Subcutaneous adipose tissue (tissue), 4 donors: ENCODE results near the gene EFCAB6. TPM values are rescaled to one million over a fixed set of nuclear protein-coding genes. Genes with fewer than 3 reads are reported as not detected.

Experiments
- total RNA-seq, 4 donors: library from RNA; depleted of rRNA; stranded (reverse); fragments of >200 nt; gene quantifications; one replicate each; pipeline ENCODE4 v1.1.0, GENCODE V29; 2016
- TF ChIP-seq, protein P1 (sequence below): fragments of 450-650 bp; IDR thresholded peaks from one replicate; pipeline ENCODE4 v1.5.1; 2016; ENCODE audit warnings: low read depth, mild to moderate bottlenecking, control low read depth, antibody characterized with exemption, moderate library complexity

EFCAB6 gene
- total RNA-seq, 4 donors from 2014 or later = 2.1 to 4.0 (median 2.4) TPM

GRCh38 chr22:43670513-43670912 lies 141.6 kb downstream of the EFCAB6 start:
- TF ChIP-seq, protein P1, sequence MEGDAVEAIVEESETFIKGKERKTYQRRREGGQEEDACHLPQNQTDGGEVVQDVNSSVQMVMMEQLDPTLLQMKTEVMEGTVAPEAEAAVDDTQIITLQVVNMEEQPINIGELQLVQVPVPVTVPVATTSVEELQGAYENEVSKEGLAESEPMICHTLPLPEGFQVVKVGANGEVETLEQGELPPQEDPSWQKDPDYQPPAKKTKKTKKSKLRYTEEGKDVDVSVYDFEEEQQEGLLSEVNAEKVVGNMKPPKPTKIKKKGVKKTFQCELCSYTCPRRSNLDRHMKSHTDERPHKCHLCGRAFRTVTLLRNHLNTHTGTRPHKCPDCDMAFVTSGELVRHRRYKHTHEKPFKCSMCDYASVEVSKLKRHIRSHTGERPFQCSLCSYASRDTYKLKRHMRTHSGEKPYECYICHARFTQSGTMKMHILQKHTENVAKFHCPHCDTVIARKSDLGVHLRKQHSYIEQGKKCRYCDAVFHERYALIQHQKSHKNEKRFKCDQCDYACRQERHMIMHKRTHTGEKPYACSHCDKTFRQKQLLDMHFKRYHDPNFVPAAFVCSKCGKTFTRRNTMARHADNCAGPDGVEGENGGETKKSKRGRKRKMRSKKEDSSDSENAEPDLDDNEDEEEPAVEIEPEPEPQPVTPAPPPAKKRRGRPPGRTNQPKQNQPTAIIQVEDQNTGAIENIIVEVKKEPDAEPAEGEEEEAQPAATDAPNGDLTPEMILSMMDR = no peak

GRCh38 chr22:43669190-43669589 lies 142.9 kb downstream of the EFCAB6 start:
- TF ChIP-seq, protein P1 = no peak

DNA sequence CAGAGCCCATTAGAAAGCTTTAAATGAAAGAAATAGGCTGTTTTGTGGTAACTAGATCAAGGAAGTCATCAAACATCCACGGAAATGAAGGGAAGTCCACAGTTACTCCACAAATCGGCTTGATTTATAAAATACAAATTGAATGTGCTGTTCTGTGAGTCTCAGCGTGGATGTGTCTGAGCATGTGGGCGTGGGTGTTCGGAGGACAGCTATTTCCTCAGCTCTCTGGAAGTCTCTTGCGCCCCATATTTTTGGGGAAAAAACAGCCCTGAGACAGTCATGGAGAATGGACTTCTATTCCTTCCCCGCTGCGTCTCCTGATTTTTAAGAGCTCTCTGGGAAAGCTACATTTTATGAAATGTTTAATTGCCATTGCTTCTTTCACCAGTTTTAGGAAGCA lies 144.4 kb downstream of the EFCAB6 start:
- TF ChIP-seq, protein P1 = no peak

DNA sequence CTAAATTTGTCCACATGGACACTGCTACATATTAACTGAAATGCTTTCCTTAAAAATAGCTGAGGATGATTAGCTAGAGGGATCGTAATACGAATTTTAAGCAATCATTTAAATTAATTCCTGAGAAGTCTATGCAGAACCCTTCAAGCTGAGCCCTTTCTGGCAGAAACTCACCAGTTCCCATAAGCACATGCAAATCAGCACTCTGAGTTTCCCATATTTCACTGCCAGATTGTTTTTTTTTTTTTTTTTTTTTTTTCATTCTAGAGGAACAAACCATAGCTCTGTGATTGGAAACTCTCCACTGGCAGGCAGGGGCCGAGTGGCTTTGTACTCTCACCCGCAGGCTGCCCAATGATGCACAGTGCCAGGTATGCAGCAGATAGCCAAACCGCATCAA lies 145.6 kb downstream of the EFCAB6 start:
- TF ChIP-seq, protein P1 = no peak

DNA sequence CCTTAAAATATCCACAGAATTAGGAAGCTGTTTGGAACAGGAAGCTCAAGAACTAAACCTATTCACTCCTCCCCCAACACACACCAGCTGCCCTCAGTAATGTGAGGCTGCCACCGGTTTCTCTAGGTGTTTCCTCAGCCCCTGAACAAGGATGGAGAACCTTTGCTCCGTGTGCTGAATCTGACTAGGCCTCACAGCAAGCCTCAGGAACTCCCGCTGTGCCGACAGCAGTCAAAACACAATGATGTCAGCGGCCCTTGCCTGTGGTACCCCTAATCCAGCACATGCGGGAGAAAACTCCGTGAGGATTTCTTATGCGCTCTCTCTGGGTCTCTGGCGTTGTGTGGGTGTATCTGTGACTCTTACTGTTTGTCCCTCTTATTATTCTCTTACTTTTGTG lies 153.3 kb downstream of the EFCAB6 start:
- TF ChIP-seq, protein P1 = no peak

- TF ChIP-seq, protein P1 = no peak
These were observed 157.8 kb downstream of the EFCAB6 start for GRCh38 chr22:43654271-43654670.

DNA sequence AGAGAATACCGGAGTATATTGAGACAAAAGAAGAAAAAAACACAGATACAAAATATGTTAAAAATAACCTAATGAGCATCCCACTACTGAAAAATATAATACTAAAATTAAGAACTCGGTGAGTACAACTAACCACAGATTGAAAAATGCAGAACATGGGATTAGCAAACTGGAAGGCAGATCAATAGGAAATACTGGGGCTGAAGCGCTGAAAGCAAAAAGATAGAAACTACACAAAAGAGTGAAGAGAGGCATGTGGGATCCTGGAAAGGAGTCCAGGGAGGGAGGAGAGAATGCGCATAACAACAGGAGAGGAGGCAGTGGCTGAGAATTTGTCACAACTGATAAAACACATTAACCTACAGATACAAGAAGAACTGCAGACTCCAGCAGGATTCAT lies 159.3 kb downstream of the EFCAB6 start:
- TF ChIP-seq, protein P1 = no peak
